Panc1 (cell line): Measurements from ENCODE around the gene PDE4B. TPM values are rescaled to one million over a fixed set of nuclear protein-coding genes. Genes with fewer than 3 reads are reported as not detected.

Experiments
- ATAC-seq: fragments of 200-7000 bp; cut with Tn5 transposase; 2 replicates; pipeline ENCODE4 v1.9.1; 2020; ENCODE audit warnings: mild to moderate bottlenecking, moderate library complexity
- BruUV-seq: library from RNA; stranded (reverse); fragments of 400-500 nt; replicated peaks from 2 replicates; lab custom pipeline; 2021; lab: Mats Ljungman, UMichigan
- CTCF ChIA-PET: fragments of 300-600 bp; sonication (Branson Sonifier 250); formaldehyde crosslinking; loops from one replicate; lab custom pipeline; 2022; ENCODE audit warnings: antibody characterized with exemption; lab: Charles Lee
- POLR2A ChIA-PET: fragments of 300-600 bp; sonication (Branson Sonifier 250); formaldehyde crosslinking; loops from one replicate; lab custom pipeline; 2022; ENCODE audit warnings: antibody characterized with exemption; lab: Charles Lee
- DNase-seq: peaks from one replicate; pipeline ENCODE4 v3.0.0-alpha.2; 2010; ENCODE audit warnings: low read depth, low spot score
- H3K27ac ChIP-seq: 2 replicates; pipeline ENCODE4 v1.5.1; 2011; ENCODE audit warnings: mild to moderate bottlenecking, low read length, inconsistent platforms
- H3K27me3 ChIP-seq: fragments of 200-500 bp; sonication (Bioruptor generic); 2 replicates; pipeline ENCODE4 v1.6.0; 2014; ENCODE audit warnings: low read length, inconsistent platforms; ENCODE audit not compliant: control insufficient read depth, insufficient read depth
- H3K36me3 ChIP-seq: fragments of 200-500 bp; sonication (Bioruptor generic); 2 replicates; pipeline ENCODE4 v1.5.1; 2014; ENCODE audit warnings: inconsistent platforms, mild to moderate bottlenecking, low read length, moderate library complexity; ENCODE audit not compliant: control insufficient read depth, insufficient read depth
- H3K4me1 ChIP-seq: 2 replicates; pipeline ENCODE4 v1.5.1; 2011; ENCODE audit warnings: inconsistent platforms, mild to moderate bottlenecking, low read length, moderate library complexity; ENCODE audit not compliant: control insufficient read depth, insufficient read depth
- H3K4me3 ChIP-seq, 2 experiments: 2 replicates each; pipeline ENCODE4 v1.5.1; 2011 to 2012; ENCODE audit warnings: low read depth in 2 of 2, low read length in 2 of 2, mild to moderate bottlenecking in 2 of 2, inconsistent platforms in 1 of 2, moderate library complexity in 1 of 2
- H3K9me3 ChIP-seq: fragments of 200-500 bp; sonication (Bioruptor generic); 2 replicates; pipeline ENCODE4 v1.5.1; 2014; ENCODE audit warnings: low read depth, mild to moderate bottlenecking, inconsistent platforms, low read length, moderate library complexity; ENCODE audit not compliant: control insufficient read depth, insufficient read depth
- CTCF ChIP-seq: fragments of 450-650 bp; IDR thresholded peaks from 2 replicates; pipeline ENCODE4 v1.5.1; 2017; ENCODE audit warnings: mild to moderate bottlenecking
- POLR2AphosphoS5 ChIP-seq: IDR thresholded peaks from 2 replicates; pipeline ENCODE4 v1.6.1; 2012; ENCODE audit warnings: mild to moderate bottlenecking, low read depth, low read length, moderate library complexity
- REST ChIP-seq, 2 experiments: IDR thresholded peaks; 2 replicates each; pipeline ENCODE4 v1.6.1; 2011 to 2012; ENCODE audit warnings: low read depth in 2 of 2, control low read depth in 1 of 2, low read length in 1 of 2, mild to moderate bottlenecking in 1 of 2, moderate library complexity in 1 of 2; ENCODE audit not compliant: insufficient read depth in 1 of 2
- SIN3A ChIP-seq: IDR thresholded peaks from 2 replicates; pipeline ENCODE4 v1.6.1; 2012; ENCODE audit warnings: low read depth, mild to moderate bottlenecking, low read length, moderate library complexity, borderline replicate concordance; ENCODE audit not compliant: insufficient read depth
- TCF7L2 ChIP-seq: IDR thresholded peaks from 2 replicates; pipeline ENCODE4 v1.6.1; 2011; ENCODE audit warnings: mild to moderate bottlenecking, low read depth, low read length, inconsistent platforms
- in situ Hi-C: cut with HindIII; loops from 2 replicates; pipeline ENCODE4 v1.10.0; 2016; ENCODE audit warnings: low sequenced_read_pairs, low pct_unique_long_range_greater_than_20kb
- intact Hi-C: fragments of 100-400 bp; cut with micrococcal nuclease; formaldehyde crosslinking; loops from one replicate; pipeline ENCODE4 v1.10.0; 2022; ENCODE audit not compliant: unreplicated experiment
- total RNA-seq: library from RNA; stranded (reverse); gene quantifications from one replicate; pipeline ENCODE4 v1.2.1, GENCODE V29; 2021; ENCODE audit not compliant: unreplicated experiment

The PDE4B gene
- total RNA-seq, 1 experiment from 2014 or later, result 0.26 TPM

GRCh38 chr1:66336641-66336990 is 543.9 kb downstream of the PDE4B start:
- in situ Hi-C loops (no loop called here), intact Hi-C loops (no loop called here)
- DNase-seq, result no peak
- no peaks in the 10 kb centered on the region for H3K4me1 ChIP-seq
- H3K27ac ChIP-seq, result no peak overlapping the region
- no peak overlapping the region for H3K4me3 ChIP-seq
- ATAC-seq, result no peak
- H3K27me3 ChIP-seq, result peaks cover 12% of the 10 kb centered on the region
- POLR2A ChIA-PET, result no interaction called here
- no TSS peak for BruUV-seq
- CTCF ChIA-PET, result no interaction called here
- no peak for TF ChIP-seq TCF7L2
- no peak for TF ChIP-seq POLR2AphosphoS5
- no peak for TF ChIP-seq SIN3A
- no peak for TF ChIP-seq CTCF
- TF ChIP-seq REST (IDR thresholded peaks at IDR 0.05; ENCODE audit: insufficient read depth in 1 of 2, low read depth in 2 of 2, low read length in 1 of 2), result no peak
- H3K9me3 ChIP-seq, result no peaks in the 10 kb centered on the region
- no peaks in the 10 kb centered on the region; the same call in 1 of the 2 replicates for H3K36me3 ChIP-seq

- Histone ChIP-seq H3K27me3 (peaks cover 6% of the 10 kb centered on the region; the same call in 1 of the 2 replicates), H3K9me3 (no peaks in the 10 kb centered on the region), H3K4me3 (no peak overlapping the region), H3K27ac (no peak overlapping the region), H3K4me1 (no peaks in the 10 kb centered on the region), H3K36me3 (no peaks in the 10 kb centered on the region; the same call in 1 of the 2 replicates)
- ChIA-PET POLR2A (no interaction called here), CTCF (no interaction called here)
- ATAC-seq (no peak), DNase-seq (no peak)
- intact Hi-C loops (no loop called here), in situ Hi-C loops (no loop called here)
- TF ChIP-seq REST (IDR thresholded peaks at IDR 0.05; ENCODE audit: insufficient read depth in 1 of 2, low read depth in 2 of 2, low read length in 1 of 2) (no peak), CTCF (no peak), TCF7L2 (no peak), SIN3A (no peak), POLR2AphosphoS5 (no peak)
- BruUV-seq, result no TSS peak
These were observed 544.6 kb downstream of the PDE4B start for GRCh38 chr1:66337249-66337648.
